Endothelial cell of umbilical vein (primary cell): ENCODE data around the gene TCEAL2. TPM values are rescaled to one million over a fixed set of nuclear protein-coding genes. Genes with fewer than 3 reads are reported as not detected.
A peak's percentile ranks its signal among the peaks of the same experiment; 100 is the strongest.
"Not testable (repeated sequence)": the region's sequence is repeated elsewhere in the genome, so short reads cannot be mapped to it uniquely, and the experiment has no call there.

Experiments used
- BruUV-seq: library from RNA; stranded (reverse); fragments of 400-500 nt; replicated peaks from 2 replicates; lab custom pipeline; 2021; lab: Mats Ljungman, UMichigan
- CTCF ChIA-PET: fragments of 300-600, 350-600 bp; sonication (Branson Sonifier 250); formaldehyde crosslinking; loops from one replicate; lab custom pipeline; 2021; ENCODE audit warnings: antibody characterized with exemption, inconsistent platforms; lab: Charles Lee
- POLR2A ChIA-PET: fragments of 300-600, 350-600 bp; sonication (Branson Sonifier 250); formaldehyde crosslinking; loops from one replicate; lab custom pipeline; 2021; ENCODE audit warnings: antibody characterized with exemption, inconsistent platforms; lab: Charles Lee
- DNase-seq: peaks from one replicate; pipeline ENCODE4 v3.0.0-alpha.2; 2011; ENCODE audit warnings: low read depth, low spot score
- FAIRE-seq: peaks from 2 replicates; lab custom pipeline; 2011; peaks lifted over from hg19 to GRCh38; lab: Jason Lieb, UNC
- H2AFZ ChIP-seq: 2 replicates; pipeline ENCODE4 v1.6.0; 2012; ENCODE audit warnings: low read depth, low read length, control low read depth, inconsistent platforms
- H3K27ac ChIP-seq: 2 replicates; pipeline ENCODE4 v1.5.1; 2011; ENCODE audit warnings: low read depth, mild to moderate bottlenecking, control low read depth, low read length, moderate library complexity; ENCODE audit not compliant: insufficient read depth
- H3K27me3 ChIP-seq, 2 experiments: 2 replicates each; pipeline versions ENCODE4 v1.6.0 to v1.6.1; 2011; ENCODE audit warnings: low read length in 2 of 2, mixed read lengths in 1 of 2; ENCODE audit not compliant: control insufficient read depth in 2 of 2, insufficient read depth in 2 of 2
- H3K36me3 ChIP-seq, 2 experiments: 2 replicates in 1 of 2; 3 replicates in 1 of 2; pipeline ENCODE4 v1.5.1; 2011; ENCODE audit warnings: low read length in 2 of 2, mild to moderate bottlenecking in 1 of 2, moderate library complexity in 1 of 2; ENCODE audit not compliant: control insufficient read depth in 2 of 2, insufficient read depth in 2 of 2; ENCODE audit errors: extremely low read depth in 1 of 2
- H3K4me1 ChIP-seq: 3 replicates; pipeline ENCODE4 v1.5.1; 2011; ENCODE audit warnings: mild to moderate bottlenecking, low read length; ENCODE audit not compliant: control insufficient read depth, insufficient read depth; ENCODE audit errors: extremely low read depth
- H3K4me2 ChIP-seq: 2 replicates; pipeline ENCODE4 v1.6.1; 2011; ENCODE audit warnings: low read length, control low read depth, mixed read lengths; ENCODE audit not compliant: insufficient read depth
- H3K4me3 ChIP-seq, 3 experiments: fragments of 200-600 bp in 1 of 3; sonication (generic), shearing (Covaris generic) in 1 of 3; replicated peaks in 1 of 3; 2 replicates each; pipeline ENCODE4 v1.5.1; 2011 to 2016; ENCODE audit warnings: control low read depth in 3 of 3, low read length in 3 of 3, mild to moderate bottlenecking in 2 of 3, inconsistent platforms in 1 of 3, low read depth in 1 of 3, moderate library complexity in 1 of 3; ENCODE audit not compliant: insufficient read depth in 1 of 3
- H3K79me2 ChIP-seq: 2 replicates; pipeline ENCODE4 v1.6.0; 2012; ENCODE audit warnings: low read length, inconsistent platforms; ENCODE audit not compliant: control insufficient read depth, insufficient read depth
- H3K9ac ChIP-seq: replicated peaks from 2 replicates; pipeline ENCODE3; 2011; ENCODE audit warnings: low read length, control low read depth; ENCODE audit not compliant: insufficient read depth; ENCODE audit errors: extremely low read depth
- H3K9me1 ChIP-seq: replicated peaks from 3 replicates; pipeline ENCODE4 v1.6.0; 2011; ENCODE audit warnings: mild to moderate bottlenecking, low read length; ENCODE audit not compliant: control insufficient read depth, insufficient read depth; ENCODE audit errors: extremely low read depth
- H3K9me3 ChIP-seq: replicated peaks from 2 replicates; pipeline ENCODE4 v1.5.1; 2012; ENCODE audit warnings: low read length, inconsistent platforms; ENCODE audit not compliant: control insufficient read depth, insufficient read depth
- H4K20me1 ChIP-seq: replicated peaks from 2 replicates; pipeline ENCODE3; 2011; ENCODE audit warnings: mild to moderate bottlenecking, low read length; ENCODE audit not compliant: control insufficient read depth, insufficient read depth; ENCODE audit errors: extremely low read depth
- dilution Hi-C: fragments of 300-500 bp; cut with MboI; formaldehyde crosslinking; loops from one replicate; pipeline ENCODE4 v1.15.0; 2019; ENCODE audit warnings: low sequenced_read_pairs; ENCODE audit not compliant: extremely low pct_ligation_motif_present
- intact Hi-C: fragments of 100-400 bp; cut with micrococcal nuclease; formaldehyde crosslinking; loops from one replicate; pipeline ENCODE4 v1.10.0; 2022
- polyA plus RNA-seq, 4 experiments: library from polyadenylated mRNA; depleted of rRNA in 3 of 4; stranded (reverse) in 3 of 4; unstranded in 1 of 4; fragments of >200 nt; gene quantifications; 2 replicates each; pipeline versions ENCODE4 v1.2.1 to v1.2.3, GENCODE V29; 2011 to 2012; ENCODE audit warnings: missing spikeins in 1 of 4
- total RNA-seq: library from RNA; stranded (reverse); gene quantifications from 2 replicates; pipeline ENCODE4 v1.2.3, GENCODE V29; 2021

The TCEAL2 gene
- total and polyA plus RNA-seq, 2 donors (not counting 3 experiments of a cell fraction or from before 2014, with no cell fraction given) = not detected

DNA sequence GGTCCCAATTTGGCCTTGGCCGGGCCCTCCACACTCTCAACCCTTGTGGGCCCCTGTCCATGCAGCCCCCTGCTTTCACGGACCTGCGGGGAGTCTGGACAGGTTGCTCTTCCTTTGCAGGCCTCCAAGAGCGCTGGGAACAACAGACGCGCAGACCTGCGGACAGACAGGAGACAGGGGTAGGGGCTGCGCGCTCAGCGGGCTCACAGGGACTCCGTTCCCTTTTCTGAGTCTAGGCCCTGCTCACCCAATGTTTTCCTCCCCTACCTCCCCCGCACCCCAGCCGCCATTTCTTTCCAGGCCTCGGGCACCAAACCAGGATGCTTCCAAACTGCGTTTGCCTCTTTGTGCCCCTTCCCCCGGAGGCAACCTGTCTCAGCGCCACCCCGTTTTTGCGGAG lies 16.2 kb downstream of the TCEAL2 start:
- H3K79me2 ChIP-seq, H3K36me3 ChIP-seq, BruUV-seq, H3K9me1 ChIP-seq, H2AFZ ChIP-seq, H3K4me1 ChIP-seq, CTCF ChIA-PET, H3K9ac ChIP-seq, H3K27me3 ChIP-seq, H4K20me1 ChIP-seq, POLR2A ChIA-PET, H3K27ac ChIP-seq, intact Hi-C loops, DNase-seq, dilution Hi-C loops, H3K4me3 ChIP-seq, H3K9me3 ChIP-seq, H3K4me2 ChIP-seq: not testable (repeated sequence)
- FAIRE-seq = peak; percentile 24

- H3K4me2 ChIP-seq, POLR2A ChIA-PET, FAIRE-seq, BruUV-seq, H3K27me3 ChIP-seq, H3K4me3 ChIP-seq, H3K9ac ChIP-seq, H3K79me2 ChIP-seq, H3K27ac ChIP-seq, CTCF ChIA-PET, H3K4me1 ChIP-seq, H4K20me1 ChIP-seq, H2AFZ ChIP-seq, intact Hi-C loops, H3K9me3 ChIP-seq, H3K9me1 ChIP-seq, DNase-seq, H3K36me3 ChIP-seq, dilution Hi-C loops: not testable (repeated sequence)
Measured at GRCh38 chrX:102142274-102142673, 16.8 kb downstream of the TCEAL2 start, which contains the start of gene TCEAL6. TSS of gene TCEAL6 (minus strand) at chrX:102142481.
